ENCODE measurements around the gene IQCB1. TPM values are rescaled to one million over a fixed set of nuclear protein-coding genes. Genes with fewer than 3 reads are reported as not detected.
"Not testable (repeated sequence)": the region's sequence is repeated elsewhere in the genome, so short reads cannot be mapped to it uniquely, and the experiment has no call there.

Gene IQCB1
- total RNA-seq, 1 donor = 15.9 TPM

DNA sequence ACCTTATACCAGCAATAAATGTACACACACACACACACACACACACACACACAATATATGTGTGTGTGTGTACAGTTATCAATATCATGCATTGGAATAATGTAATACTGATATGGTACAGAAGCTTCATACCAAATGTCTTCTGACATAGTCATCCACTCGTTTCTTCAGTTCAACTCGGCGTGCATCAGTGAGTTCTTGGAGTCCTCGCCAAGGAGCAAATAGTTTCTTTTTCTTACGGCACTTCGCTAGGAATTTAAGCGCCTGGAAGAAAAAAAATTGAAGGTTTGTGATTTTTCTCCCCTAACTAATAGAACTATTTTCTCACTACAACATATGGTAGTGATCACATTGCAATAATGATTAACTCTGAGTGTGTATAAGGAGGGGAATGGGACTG is 53.2 kb downstream of the IQCB1 start:
- H2AFZ ChIP-seq (ENCODE audit: low read length) = no peak overlapping the region
- H3K4me1 ChIP-seq (ENCODE audit: insufficient read depth, low read length) = no peaks in the 10 kb centered on the region
- no peak overlapping the region for H3K27ac ChIP-seq (ENCODE audit: low read depth, low read length)
- no peak for DNase-seq (ENCODE audit: insufficient read length, low spot score, missing footprints)
- H4K20me1 ChIP-seq (ENCODE audit: insufficient read depth, low read length) = no peaks in the 10 kb centered on the region
- no peaks in the 10 kb centered on the region for H3K27me3 ChIP-seq (ENCODE audit: insufficient read depth, low read length)
- TF ChIP-seq, protein P1, sequence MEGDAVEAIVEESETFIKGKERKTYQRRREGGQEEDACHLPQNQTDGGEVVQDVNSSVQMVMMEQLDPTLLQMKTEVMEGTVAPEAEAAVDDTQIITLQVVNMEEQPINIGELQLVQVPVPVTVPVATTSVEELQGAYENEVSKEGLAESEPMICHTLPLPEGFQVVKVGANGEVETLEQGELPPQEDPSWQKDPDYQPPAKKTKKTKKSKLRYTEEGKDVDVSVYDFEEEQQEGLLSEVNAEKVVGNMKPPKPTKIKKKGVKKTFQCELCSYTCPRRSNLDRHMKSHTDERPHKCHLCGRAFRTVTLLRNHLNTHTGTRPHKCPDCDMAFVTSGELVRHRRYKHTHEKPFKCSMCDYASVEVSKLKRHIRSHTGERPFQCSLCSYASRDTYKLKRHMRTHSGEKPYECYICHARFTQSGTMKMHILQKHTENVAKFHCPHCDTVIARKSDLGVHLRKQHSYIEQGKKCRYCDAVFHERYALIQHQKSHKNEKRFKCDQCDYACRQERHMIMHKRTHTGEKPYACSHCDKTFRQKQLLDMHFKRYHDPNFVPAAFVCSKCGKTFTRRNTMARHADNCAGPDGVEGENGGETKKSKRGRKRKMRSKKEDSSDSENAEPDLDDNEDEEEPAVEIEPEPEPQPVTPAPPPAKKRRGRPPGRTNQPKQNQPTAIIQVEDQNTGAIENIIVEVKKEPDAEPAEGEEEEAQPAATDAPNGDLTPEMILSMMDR (IDR thresholded peaks at IDR 0.05; ENCODE audit: extremely low read depth, low read depth, low read length) = no peak
- no peak overlapping the region for H3K4me3 ChIP-seq (ENCODE audit: insufficient read depth, low read length)
- no peak overlapping the region for H3K4me2 ChIP-seq (ENCODE audit: insufficient read depth, low read length)
- no peaks in the 10 kb centered on the region for H3K79me2 ChIP-seq (ENCODE audit: insufficient read depth, low read length)
- peaks cover 29% of the 10 kb centered on the region for H3K36me3 ChIP-seq (ENCODE audit: insufficient read depth, low read length)
- H3K9me3 ChIP-seq (ENCODE audit: low read depth, low read length) = no peaks in the 10 kb centered on the region

GRCh38 chr3:121775095-121775494 is 59.8 kb downstream of the IQCB1 start:
- not testable (repeated sequence) for H4K20me1 ChIP-seq (ENCODE audit: insufficient read depth, low read length); H3K79me2 ChIP-seq (ENCODE audit: insufficient read depth, low read length); H3K4me2 ChIP-seq (ENCODE audit: insufficient read depth, low read length); H3K27ac ChIP-seq (ENCODE audit: low read depth, low read length); H3K4me3 ChIP-seq (ENCODE audit: insufficient read depth, low read length); H3K4me1 ChIP-seq (ENCODE audit: insufficient read depth, low read length); H2AFZ ChIP-seq (ENCODE audit: low read length); H3K9me3 ChIP-seq (ENCODE audit: low read depth, low read length); DNase-seq (ENCODE audit: insufficient read length, low spot score, missing footprints); H3K27me3 ChIP-seq (ENCODE audit: insufficient read depth, low read length)
- H3K36me3 ChIP-seq (ENCODE audit: insufficient read depth, low read length) = peaks cover 23% of the 10 kb centered on the region

DNA sequence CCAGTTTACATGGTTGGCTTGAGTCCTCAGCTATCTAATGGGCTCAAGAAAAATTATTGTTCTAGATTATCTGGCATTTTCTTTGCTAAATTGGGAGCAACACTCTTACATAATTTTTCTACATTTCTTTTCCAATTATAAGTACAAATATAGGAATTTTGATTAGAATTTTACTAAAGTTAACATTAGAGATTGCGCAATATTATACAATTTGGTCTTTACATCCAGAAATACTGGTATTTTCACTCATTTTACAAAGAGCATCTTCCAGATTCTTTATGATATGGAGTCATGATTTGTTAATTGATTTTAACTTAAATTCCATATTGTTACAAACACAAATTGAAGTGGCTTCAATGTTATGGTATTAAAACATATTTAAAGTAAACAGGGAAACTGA is 65.6 kb downstream of the IQCB1 start:
- Histone ChIP-seq H2AFZ (ENCODE audit: low read length) (no peak overlapping the region), H3K4me1 (ENCODE audit: insufficient read depth, low read length) (no peaks in the 10 kb centered on the region), H3K4me2 (ENCODE audit: insufficient read depth, low read length) (no peak overlapping the region), H4K20me1 (ENCODE audit: insufficient read depth, low read length) (no peaks in the 10 kb centered on the region), H3K27me3 (ENCODE audit: insufficient read depth, low read length) (no peaks in the 10 kb centered on the region), H3K27ac (ENCODE audit: low read depth, low read length) (no peak overlapping the region), H3K36me3 (ENCODE audit: insufficient read depth, low read length) (peaks cover 18% of the 10 kb centered on the region), H3K9me3 (ENCODE audit: low read depth, low read length) (no peaks in the 10 kb centered on the region), H3K79me2 (ENCODE audit: insufficient read depth, low read length) (no peaks in the 10 kb centered on the region), H3K4me3 (ENCODE audit: insufficient read depth, low read length) (no peak overlapping the region)
- TF ChIP-seq, protein P1 (IDR thresholded peaks at IDR 0.05; ENCODE audit: extremely low read depth, low read depth, low read length) = no peak
- no peak for DNase-seq (ENCODE audit: insufficient read length, low spot score, missing footprints)

GRCh38 chr3:121768452-121768851 is 66.4 kb downstream of the IQCB1 start:
- no peak for DNase-seq (ENCODE audit: insufficient read length, low spot score, missing footprints)
- no peaks in the 10 kb centered on the region for H4K20me1 ChIP-seq (ENCODE audit: insufficient read depth, low read length)

More at GRCh38 chr3:121768452-121768851, 66.4 kb downstream of the IQCB1 start:
- TF ChIP-seq, protein P1 (IDR thresholded peaks at IDR 0.05; ENCODE audit: extremely low read depth, low read depth, low read length) = no peak
- no peaks in the 10 kb centered on the region for H3K79me2 ChIP-seq (ENCODE audit: insufficient read depth, low read length)
- no peak overlapping the region for H3K4me2 ChIP-seq (ENCODE audit: insufficient read depth, low read length)
- H3K27ac ChIP-seq (ENCODE audit: low read depth, low read length) = no peak overlapping the region
- peaks cover 18% of the 10 kb centered on the region for H3K36me3 ChIP-seq (ENCODE audit: insufficient read depth, low read length)
- no peaks in the 10 kb centered on the region for H3K4me1 ChIP-seq (ENCODE audit: insufficient read depth, low read length)
- H2AFZ ChIP-seq (ENCODE audit: low read length) = no peak overlapping the region
- no peak overlapping the region for H3K4me3 ChIP-seq (ENCODE audit: insufficient read depth, low read length)
- no peaks in the 10 kb centered on the region for H3K9me3 ChIP-seq (ENCODE audit: low read depth, low read length)
- no peaks in the 10 kb centered on the region for H3K27me3 ChIP-seq (ENCODE audit: insufficient read depth, low read length)

All from osteoblast (primary cell).